GM18909 (cell line): ENCODE measurements around the gene RGS8.
A peak's percentile ranks its signal among the peaks of the same experiment; 100 is the strongest.
"Not testable (repeated sequence)": the region's sequence is repeated elsewhere in the genome, so short reads cannot be mapped to it uniquely, and the experiment has no call there.

Experiments used
- ATAC-seq: cut with Tn5 transposase; IDR thresholded peaks from one replicate; pipeline ENCODE4 v1.9.1; 2021; ENCODE audit warnings: mild to moderate bottlenecking; ENCODE audit not compliant: unreplicated experiment, poor library complexity

Gene RGS8

DNA sequence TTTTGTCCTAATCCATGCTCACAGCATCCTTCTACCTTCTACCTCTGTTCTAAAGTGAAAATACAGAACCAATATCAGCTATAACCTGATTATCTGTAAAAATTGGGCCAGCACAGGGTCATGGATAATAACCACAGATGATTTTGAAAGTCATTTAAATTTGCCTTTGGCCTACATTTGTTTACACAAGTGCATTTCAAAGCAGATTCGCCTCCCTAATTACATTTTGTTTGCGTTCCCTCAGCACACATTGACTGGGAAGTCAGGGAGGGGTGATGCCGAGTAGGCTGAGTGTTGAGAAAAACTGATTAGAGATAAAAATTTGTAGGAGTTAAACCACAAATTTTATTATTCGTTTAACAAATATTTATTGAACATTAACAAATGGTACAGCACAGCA, 19.2 kb upstream of the RGS8 start:
- no peak for ATAC-seq

DNA sequence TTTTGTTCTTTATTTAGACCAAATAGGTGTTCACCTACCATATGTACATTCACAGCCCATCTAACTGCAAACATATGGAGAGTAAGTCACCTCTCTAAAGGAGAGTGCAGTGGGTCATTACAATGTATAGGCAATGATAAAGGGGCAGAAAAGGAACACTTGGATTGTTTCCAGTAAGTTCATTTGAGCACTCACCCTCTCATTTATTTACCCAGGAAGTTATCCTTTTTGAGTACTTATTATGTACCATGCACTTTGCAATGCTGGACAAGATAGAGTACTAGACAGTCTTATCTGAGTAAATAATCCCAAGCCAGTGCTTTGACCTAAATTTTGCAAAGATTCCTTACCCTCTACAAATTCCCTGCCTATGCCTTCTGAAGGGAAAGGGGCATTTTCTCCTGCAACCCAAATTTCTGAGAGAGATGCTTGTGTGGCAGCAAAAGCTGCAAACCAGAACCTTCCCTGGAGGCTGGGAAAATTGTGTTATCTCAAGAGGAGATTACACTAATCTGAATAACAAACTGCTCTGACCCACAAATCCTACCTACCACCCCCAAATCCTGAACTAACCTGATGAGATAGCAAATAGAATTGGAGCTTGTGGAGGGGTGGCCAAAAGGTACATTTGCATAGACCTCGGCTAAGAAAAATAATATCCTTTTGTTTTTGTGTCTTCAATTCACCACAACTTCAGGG, 18.6 kb upstream of the RGS8 start:
- no peak for ATAC-seq

DNA sequence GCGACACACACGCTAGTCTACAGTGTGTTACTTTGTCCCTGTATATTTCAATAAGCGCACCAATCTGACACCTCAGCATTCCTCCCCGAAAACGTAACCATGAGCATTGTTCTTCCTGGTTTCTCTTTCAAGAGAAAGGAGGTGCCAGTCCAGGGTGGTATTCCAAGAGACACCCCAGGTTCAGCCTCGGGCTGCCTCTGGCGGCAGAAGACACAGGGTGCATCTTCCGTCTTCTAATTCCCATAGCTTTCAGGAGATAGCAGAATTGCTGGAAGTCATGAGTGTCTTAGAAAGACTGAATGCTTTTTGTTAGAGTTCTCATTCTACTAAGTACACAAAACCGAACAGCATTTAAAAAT, 15.9 kb upstream of the RGS8 start:
- no peak for ATAC-seq

DNA sequence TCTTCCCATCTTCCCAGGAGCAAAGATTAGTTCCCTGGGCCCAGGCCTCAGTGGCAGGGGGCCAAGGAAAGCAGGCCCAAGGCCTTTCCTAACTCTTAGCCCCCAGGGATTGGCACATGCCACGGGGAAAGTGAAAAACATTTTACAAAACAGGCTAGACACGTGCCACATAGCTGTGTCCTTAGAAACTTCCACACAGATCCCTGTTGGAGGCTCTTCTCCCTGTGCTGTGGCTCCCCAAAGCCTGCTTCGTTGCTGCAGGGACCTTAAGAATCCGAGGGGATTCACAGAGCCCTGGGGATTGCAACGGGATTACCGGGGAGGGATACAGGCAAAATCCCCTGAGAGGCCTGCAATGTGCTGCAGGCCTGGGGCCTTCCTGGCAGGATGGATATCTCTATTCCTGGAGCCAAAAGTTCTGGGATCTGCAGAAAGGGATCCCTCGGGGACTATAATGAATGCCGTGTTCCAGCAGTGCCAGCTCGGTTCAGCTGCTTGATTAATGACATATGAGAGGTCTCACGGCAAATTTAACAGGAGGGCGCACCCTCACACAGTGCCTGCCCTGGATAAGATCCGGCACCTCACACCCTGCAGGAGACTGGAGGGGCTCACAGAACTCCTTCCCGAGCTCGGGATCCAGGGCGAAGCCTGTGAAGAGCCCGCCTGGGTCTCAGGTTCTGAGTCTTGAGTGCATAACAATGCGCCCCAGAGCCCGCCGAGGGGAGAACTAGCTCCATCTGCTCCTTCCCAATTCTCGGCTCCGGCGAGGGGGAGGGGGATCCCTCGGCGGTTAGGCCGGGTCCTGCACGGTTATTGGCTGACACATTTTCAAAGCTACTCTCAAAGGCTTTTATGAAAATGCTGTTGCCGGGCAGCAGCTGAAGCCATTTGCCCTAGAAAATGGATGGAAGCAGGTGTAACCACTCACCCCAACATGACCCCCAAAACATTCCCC, 15.3 kb upstream of the RGS8 start:
- no peak for ATAC-seq

DNA sequence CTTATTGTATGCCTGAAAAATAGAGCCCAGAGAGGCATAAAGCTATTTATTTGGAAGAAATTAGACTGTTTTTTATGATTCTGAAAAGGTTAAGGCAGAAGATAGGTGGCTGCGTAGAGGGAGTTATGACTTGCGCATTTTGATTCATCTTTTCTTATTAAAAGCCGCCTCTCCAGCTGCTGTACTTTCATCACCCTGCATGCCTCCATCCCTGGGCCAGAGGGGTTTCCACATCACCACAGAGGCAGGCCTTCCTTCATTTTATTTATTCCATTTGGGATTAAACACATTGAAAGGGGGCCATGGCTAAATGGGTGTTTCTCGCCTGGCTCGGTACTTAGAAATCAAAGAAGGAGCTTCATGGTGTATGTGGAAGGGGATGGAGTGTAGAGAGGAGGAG, 14.6 kb upstream of the RGS8 start:
- ATAC-seq: no peak

DNA sequence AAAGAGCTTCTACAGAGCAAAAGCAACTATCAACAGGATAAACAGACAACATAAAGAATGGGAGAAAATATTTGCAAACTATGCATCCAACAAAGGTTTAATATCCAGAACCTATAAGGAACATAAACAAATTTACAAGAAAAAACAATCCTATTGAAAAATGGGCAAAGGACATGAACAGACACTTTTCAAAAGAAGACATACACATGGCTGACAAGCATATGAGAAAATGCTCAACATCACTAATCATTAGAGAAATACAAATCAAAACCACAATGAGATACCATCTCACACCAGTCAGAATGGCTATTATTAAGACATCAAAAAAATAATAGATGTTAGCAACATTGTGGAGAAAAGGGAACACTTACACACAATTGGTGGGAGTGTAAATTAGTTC, 8.8 kb upstream of the RGS8 start:
- not testable (repeated sequence) for ATAC-seq

DNA sequence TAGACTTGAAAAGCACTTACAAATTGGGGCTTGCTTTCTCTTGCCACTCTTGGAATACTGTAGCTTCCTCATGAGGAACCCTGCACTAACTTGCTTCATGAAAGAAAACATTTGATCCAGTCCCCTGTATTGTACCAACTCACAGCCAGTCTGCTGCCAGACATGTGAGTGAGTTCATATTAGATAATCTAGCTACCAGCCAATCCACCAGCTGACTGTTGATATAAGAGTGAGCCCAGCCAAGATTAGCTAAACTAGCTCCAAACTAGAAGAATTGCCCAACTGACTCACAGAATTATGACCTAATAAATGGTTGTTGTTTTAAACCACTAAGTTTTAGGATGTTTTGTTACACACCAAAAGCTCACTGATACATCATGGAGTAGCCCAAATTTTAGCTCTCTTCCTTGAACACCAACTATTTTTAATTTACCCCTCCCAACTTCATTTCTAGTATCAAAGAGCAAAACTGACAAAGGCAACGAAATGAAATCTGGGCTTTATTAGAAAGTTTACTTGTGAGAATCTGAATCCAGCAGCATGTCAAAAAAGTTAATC, 6.6 kb upstream of the RGS8 start:
- ATAC-seq: no peak

DNA sequence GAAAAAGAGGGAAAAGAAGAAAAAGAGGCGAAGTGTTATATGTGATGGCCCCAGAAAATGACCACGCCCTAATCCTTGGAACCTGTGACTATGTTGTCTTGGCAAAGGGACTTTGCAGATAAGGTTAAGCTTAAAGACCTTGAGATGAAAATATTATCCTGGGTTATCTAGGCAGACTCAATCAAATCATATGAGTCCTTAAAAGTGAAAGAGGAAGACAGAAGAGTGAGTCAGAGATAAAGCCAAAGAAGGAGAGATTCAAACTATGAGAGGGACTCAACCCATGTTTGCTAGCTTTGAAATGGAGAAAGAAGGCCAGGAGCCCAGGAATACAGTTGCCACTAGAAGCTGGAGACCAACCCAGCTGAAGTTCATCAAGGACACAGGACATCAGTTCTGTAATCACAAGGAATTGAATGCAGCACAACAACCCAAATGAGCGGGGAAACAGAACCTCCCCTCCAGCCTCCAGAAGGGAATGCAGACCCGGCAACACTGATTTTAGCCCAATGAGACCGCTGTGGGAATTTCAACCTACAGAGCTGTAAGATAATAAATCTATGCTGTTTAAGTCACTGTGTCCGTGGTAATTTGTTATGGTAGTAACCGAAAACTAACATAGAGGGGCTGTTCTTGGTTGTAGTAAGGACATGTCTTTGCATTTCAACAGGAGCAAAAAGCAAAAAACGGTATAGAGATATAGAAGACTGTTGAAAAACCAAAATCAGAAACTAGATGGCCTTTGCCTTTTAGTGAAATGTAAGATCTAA, 4.2 kb upstream of the RGS8 start:
- ATAC-seq: no peak

DNA sequence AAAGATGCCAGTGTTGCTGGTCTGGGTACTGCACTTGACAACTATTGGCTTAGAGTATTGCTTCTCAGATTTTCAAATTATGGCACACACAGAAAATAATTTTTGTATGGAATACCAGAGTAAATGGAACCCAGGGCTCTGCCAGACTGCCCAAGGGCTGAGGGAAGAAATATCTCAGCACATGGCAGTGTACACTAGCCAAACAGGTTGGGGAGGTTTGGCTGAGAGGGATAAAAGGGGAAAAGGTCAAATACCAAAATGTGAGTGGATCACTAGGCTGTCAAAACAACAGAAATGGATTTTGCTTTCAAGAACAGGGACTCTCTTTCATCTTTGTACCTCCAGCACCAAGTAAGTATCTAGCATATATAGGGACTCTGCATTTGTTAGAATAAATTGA, 3.0 kb upstream of the RGS8 start:
- ATAC-seq: no peak

DNA sequence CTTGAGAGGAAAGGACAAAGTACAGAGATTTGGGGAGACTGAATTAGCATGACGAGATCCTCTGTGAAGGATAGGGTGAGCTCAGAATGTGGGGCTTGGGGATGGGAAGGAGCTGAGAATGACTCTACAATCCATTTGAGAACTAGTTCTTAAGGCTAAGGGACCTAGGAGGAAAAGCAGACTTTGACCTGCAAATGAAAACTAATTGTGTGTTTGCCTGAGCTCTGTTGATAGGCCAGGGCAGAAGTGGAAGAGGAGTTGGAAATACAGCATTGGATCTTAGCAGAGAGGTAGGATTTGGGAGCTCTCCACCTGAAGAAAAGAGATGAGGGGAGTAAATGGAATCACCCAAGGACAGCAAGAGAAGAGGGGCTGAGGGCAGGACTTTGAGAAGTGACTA, 2.1 kb upstream of the RGS8 start:
- no peak for ATAC-seq

DNA sequence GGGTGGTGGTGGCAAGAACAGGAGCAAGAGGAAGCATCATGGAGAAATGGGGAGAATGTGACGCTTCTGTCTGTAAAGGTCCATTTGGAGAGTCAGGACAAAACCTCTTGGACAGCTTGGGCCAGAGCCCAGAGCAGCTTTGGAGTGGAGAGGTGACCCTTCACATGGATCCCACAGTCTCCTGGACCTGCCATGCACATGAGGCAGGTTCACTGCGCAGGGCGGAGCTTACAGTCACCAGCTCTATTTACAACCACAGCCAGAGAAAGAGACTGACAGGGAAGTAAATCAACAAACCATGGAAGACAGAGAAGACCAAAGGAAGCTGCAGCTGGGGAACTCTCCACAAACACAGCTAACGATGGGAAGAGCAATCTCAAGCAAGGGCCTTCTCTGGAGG, 828 bp upstream of the RGS8 start:
- ATAC-seq: no peak

DNA sequence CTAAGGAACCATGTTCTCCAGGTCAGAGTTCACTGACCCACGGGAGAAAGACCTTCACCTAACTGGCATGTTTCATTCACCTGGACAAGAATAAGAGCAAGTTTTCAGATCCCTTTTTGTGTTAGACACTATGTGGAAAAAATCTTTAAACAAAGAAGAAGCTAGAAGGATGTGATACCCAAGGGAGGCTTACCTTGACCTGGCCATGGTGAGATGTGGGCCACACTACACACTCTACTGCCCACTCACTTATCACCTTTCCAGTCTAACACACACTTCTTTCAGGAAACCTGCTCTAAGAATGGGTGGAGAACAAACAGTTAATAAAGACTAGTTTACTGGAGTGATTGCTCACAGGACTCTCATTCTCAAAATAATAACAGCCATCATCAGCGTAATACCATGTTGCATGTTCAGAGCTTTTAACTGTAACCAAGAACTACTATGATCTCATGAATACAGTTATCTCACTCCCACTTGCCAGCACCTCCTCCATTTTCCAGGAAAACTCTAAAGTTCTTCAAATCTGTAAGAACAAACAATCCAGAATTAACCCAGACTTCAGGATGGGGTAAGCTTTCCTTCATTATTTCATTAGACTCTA, 1.4 kb downstream of the RGS8 start:
- ATAC-seq: no peak

DNA sequence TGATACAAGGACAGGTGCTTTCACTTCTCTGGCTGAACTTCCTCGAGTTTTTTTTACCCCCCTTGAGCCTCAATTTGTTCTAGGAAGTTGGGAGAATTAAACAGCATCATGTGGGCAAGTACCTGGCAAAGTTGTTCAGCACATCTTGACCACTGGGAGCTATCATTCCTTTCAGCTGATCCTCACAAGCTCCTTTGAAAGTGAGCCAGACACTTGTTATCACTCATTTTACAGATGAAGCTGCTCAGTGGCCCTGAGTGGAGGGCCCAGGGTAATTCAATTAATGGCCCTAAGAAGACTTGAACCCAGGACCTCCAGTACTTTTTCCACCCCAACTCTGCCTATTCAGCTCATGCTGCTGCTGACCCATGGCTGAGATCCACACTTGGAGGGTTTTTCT, 2.0 kb downstream of the RGS8 start:
- no peak for ATAC-seq

DNA sequence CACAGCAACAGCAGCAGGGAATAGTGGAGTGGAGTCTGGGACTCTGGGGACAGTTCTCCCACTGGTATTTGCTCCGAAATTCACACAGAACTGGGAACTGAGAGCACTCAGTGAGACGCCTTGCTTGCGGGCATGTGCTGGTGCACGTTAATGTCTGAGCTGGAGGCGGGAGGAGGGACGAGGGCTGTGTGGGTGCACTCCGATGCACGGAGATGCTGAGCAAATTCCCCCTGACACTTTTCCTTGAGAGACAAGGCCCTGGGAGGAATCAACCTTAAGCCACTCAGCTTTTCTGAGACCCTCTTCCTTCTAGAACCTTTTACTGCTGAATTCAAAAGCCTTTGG, 2.8 kb downstream of the RGS8 start:
- no peak for ATAC-seq

DNA sequence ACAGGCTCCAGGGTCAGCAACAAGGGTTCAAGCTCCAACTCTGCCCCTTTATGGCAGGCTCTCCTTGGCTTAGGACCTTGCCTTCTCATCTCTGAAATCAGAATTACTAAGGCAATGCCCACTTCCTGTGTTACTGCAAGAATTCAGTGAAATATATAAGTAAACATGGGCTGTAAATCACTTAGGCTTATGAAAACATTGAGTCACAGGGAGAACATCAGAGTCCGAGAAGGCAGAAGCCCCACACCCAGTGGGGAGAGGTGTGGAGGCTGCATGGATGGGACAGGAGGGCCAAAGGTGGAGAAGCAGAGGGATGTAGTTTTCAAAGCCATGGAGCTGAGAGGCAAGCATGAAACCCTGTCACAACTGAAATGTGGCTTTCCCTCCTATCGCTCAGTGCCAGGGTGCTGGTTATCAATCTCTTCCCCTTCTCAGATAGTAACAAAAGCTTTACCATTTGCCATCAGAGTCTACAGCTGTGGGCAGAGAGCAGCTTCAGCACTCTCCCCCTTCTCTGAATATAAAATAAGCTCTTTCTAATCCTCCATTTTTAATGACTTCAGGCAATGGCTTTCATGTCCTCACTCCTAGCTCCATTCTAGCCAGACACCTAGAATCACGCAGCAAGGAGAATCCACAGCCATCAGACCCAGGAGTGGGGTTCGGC, 3.4 kb downstream of the RGS8 start:
- no peak for ATAC-seq

DNA sequence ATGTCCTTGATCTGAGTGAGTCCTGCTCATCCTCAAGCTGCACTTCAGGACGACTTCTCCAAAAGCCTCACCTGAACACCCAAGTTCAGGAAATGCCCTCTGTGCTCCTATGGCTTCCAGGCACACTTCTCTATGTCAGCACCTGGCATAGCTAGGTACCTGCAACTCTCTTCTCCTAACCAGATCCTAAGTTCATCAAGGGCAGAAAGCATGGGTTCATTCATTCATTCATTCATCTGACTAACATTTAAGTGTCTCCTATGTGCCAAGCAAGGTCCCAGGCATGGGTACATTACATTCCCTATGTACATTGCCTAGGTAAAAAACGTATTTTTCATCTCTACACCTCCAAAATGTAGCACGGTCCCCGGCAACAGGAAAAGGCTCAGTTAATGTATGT, 4.0 kb downstream of the RGS8 start:
- no peak for ATAC-seq

DNA sequence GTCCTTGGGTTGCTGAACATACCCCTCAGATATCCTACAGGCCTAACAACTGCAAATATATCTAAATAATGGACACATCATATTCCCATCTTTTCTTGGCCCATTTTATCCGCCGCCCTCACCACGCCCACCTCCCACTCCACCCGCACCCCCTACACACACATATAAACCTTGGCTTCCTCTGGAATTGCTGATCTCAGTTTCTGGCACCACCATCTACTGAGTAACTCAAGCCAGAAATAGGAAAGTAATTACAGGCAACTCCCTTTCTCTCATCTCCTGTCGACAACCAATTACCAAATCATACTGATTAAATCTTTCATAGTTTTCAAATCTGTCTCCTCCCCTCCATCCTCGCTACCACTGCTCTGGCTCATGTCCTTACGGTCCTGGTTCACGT, 4.7 kb downstream of the RGS8 start:
- ATAC-seq: no peak

DNA sequence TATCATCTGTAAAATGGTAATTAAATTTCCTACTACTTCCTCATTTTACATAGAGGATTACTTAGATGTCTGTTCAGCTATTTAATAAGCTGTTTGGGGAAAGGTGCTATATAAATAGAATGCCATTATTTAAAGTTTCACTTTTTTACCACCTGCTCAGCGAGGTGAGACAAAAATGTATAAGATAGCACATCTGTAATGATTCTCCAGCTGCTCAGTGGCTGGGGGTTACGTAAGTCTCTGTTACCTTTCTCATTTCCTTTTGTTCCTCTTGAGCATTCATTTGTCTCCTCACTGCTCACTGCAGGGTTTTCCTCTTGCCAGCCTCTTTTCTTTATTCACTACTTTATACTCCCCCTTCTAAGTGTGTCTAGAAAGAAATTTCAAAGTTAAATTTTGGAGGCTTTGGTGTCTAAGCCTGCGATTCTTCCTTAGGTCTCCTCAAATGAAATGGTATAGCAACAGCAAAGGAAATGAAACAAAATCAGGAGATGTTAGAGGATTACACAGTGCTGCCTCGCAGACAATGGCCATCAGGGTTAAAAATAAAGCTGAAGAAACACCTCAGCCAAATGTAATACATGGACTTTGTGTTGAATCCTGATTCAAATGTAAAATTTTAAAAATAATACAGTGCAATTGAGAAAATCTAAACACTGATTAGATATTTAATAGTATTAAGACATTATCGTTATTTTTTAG, 6.8 kb downstream of the RGS8 start:
- peak; percentile 90 for ATAC-seq

DNA sequence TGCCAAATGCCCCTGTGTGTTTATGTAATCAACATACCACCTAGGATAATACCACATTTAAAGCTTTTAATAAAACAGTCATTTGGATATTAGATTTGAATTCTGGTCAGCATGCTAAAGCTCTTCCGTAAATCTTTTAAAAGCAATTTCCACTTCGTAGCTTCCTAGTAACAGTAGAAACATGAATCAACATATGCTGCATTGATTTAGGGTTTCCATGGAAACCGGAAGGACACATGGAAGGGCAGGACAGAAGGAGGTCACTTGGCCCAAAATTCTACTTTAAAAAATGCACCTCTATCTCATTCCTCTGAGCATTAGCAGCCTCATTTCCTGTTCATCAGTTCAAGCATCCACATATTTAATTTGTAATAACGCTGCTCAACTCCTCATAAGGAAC, 8.1 kb downstream of the RGS8 start:
- ATAC-seq: no peak
